ENCODE measurements around the gene QRICH1. TPM values are rescaled to one million over a fixed set of nuclear protein-coding genes. Genes with fewer than 3 reads are reported as not detected.

The QRICH1 gene
- total RNA-seq, 5 donors from 2014 or later (not counting 1 experiment from before 2014, with no cell fraction given) = 142 to 202 (median 155) TPM

GRCh38 chr3:49015765-49016164 lies 78.1 kb downstream of the QRICH1 start:
- peaks cover 36 to 44% of the 10 kb centered on the region in 2 donors for H3K36me3 ChIP-seq (ENCODE audit: control insufficient read depth in 2 of 2, extremely low read depth in 1 of 2, insufficient read depth in 1 of 2, low read length in 1 of 2)

GRCh38 chr3:49015072-49015471 lies 78.8 kb downstream of the QRICH1 start:
- 95% methylated on average over 4 of the region's 8 CpGs for WGBS (ENCODE audit: insufficient coverage)
- Mint-ChIP-seq H3K9me3 (no peaks in the 10 kb centered on the region), H3K4me3 (no peak overlapping the region), H3K27ac (peak overlapping the region in 1 of 2 donors; percentile 11), H3K27me3 (no peaks in the 10 kb centered on the region), H3K4me1 (peaks cover 26 to 39% (median 32%) of the 10 kb centered on the region in 3 donors), H3K36me3 (peaks cover 20% of the 10 kb centered on the region)
- no peak overlapping the region for H3K4me3 ChIP-seq (ENCODE audit: control insufficient read depth in 1 of 2, extremely low read depth in 1 of 2, low read length in 1 of 2)
- ChIA-PET CTCF (interaction anchor here in 1 of 2 donors (1.0 to 2.6 kb wide), 3 partner anchors 8 to 28 kb away, joined by 3 to 5 read pairs (median 4); partner anchors contain the start of gene WDR6), POLR2A (interaction anchor here in 1 of 2 donors (1.1 kb wide), 1 partner anchor 13 kb away, joined by 4 read pairs; no protein-coding TSS in a partner anchor)
- peaks cover 8 to 35% of the 10 kb centered on the region in 2 experiments for H3K4me1 ChIP-seq (ENCODE audit: control insufficient read depth in 1 of 2, extremely low read depth in 1 of 2, insufficient read depth in 2 of 2, low read length in 2 of 2)
- H3K36me3 ChIP-seq (ENCODE audit: control insufficient read depth in 2 of 2, extremely low read depth in 1 of 2, insufficient read depth in 1 of 2, low read length in 1 of 2) = peaks cover 36 to 44% of the 10 kb centered on the region in 2 donors
- H3K27me3 ChIP-seq (replicated peaks in 1 of 2; ENCODE audit: control insufficient read depth in 2 of 2, extremely low read depth in 1 of 2, insufficient read depth in 2 of 2, low read length in 1 of 2) = no peaks in the 10 kb centered on the region
- no peak for DNase-seq
- no peaks in the 10 kb centered on the region for H3K9me3 ChIP-seq
- no peak for ATAC-seq (replicated peaks in 1 of 4)
- no peak overlapping the region for H3K27ac ChIP-seq (ENCODE audit: low read length)

More at GRCh38 chr3:49015765-49016164, 78.1 kb downstream of the QRICH1 start:
- POLR2A ChIA-PET = no interaction called here
- CTCF ChIA-PET = interaction anchor here in 1 of 2 donors (1.0 to 2.6 kb wide), 3 partner anchors 8 to 28 kb away, joined by 3 to 5 read pairs (median 4); partner anchors contain the start of gene WDR6
- peaks cover 20% of the 10 kb centered on the region for H3K36me3 Mint-ChIP-seq
- 89% methylated on average over 4 of the region's 6 CpGs for WGBS (ENCODE audit: insufficient coverage)
- no peaks in the 10 kb centered on the region for H3K9me3 Mint-ChIP-seq
- no peak overlapping the region for H3K27ac Mint-ChIP-seq
- H3K4me1 ChIP-seq (ENCODE audit: control insufficient read depth in 1 of 2, extremely low read depth in 1 of 2, insufficient read depth in 2 of 2, low read length in 2 of 2) = peaks cover 14 to 42% of the 10 kb centered on the region in 2 experiments
- H3K4me3 ChIP-seq (ENCODE audit: control insufficient read depth in 1 of 2, extremely low read depth in 1 of 2, low read length in 1 of 2) = no peak overlapping the region
- DNase-seq = no peak
- no peak overlapping the region for H3K27ac ChIP-seq (ENCODE audit: low read length)
- H3K27me3 ChIP-seq (replicated peaks in 1 of 2; ENCODE audit: control insufficient read depth in 2 of 2, extremely low read depth in 1 of 2, insufficient read depth in 2 of 2, low read length in 1 of 2) = no peaks in the 10 kb centered on the region
- no peak for ATAC-seq (replicated peaks in 1 of 4)
- H3K4me3 Mint-ChIP-seq = peak overlapping the region in 2 of 3 donors; percentile 31 to 90
- H3K4me1 Mint-ChIP-seq = peaks cover 33 to 44% (median 37%) of the 10 kb centered on the region in 3 donors
- no peaks in the 10 kb centered on the region for H3K9me3 ChIP-seq
- no peaks in the 10 kb centered on the region for H3K27me3 Mint-ChIP-seq

- CTCF ChIA-PET = interaction anchor here (0.9 to 4.2 kb wide), 4 partner anchors 22 to 27 kb away, joined by 4 to 11 read pairs (median 5); no protein-coding TSS in a partner anchor
- H3K4me3 ChIP-seq (ENCODE audit: control insufficient read depth in 1 of 2, extremely low read depth in 1 of 2, low read length in 1 of 2) = no peak overlapping the region
- no peaks in the 10 kb centered on the region for H3K27me3 ChIP-seq (replicated peaks in 1 of 2; ENCODE audit: control insufficient read depth in 2 of 2, extremely low read depth in 1 of 2, insufficient read depth in 2 of 2, low read length in 1 of 2)
- POLR2A ChIA-PET = interaction anchor here (0.5 to 1.1 kb wide), 4 partner anchors 14 to 285 kb away, joined by 3 to 7 read pairs (median 5); no protein-coding TSS in a partner anchor
- H3K4me3 Mint-ChIP-seq = no peak overlapping the region
- peaks cover 4 to 25% of the 10 kb centered on the region in 2 experiments for H3K4me1 ChIP-seq (ENCODE audit: control insufficient read depth in 1 of 2, extremely low read depth in 1 of 2, insufficient read depth in 2 of 2, low read length in 2 of 2)
- peak in 17 of 35 experiments; percentile 19 to 60 (median 37) for DNase-seq
- no peaks in the 10 kb centered on the region for H3K27me3 Mint-ChIP-seq
- ATAC-seq (replicated peaks in 1 of 4) = peak; percentile 26 to 36 (median 31)
- 84% methylated on average over 18 of the region's 24 CpGs for WGBS (ENCODE audit: insufficient coverage)
- peaks cover 36 to 44% of the 10 kb centered on the region in 2 donors for H3K36me3 ChIP-seq (ENCODE audit: control insufficient read depth in 2 of 2, extremely low read depth in 1 of 2, insufficient read depth in 1 of 2, low read length in 1 of 2)
- peaks cover 23 to 37% (median 28%) of the 10 kb centered on the region in 3 donors for H3K4me1 Mint-ChIP-seq
- H3K27ac Mint-ChIP-seq = no peak overlapping the region
- peaks cover 20% of the 10 kb centered on the region for H3K36me3 Mint-ChIP-seq
- H3K9me3 ChIP-seq = no peaks in the 10 kb centered on the region
- no peaks in the 10 kb centered on the region for H3K9me3 Mint-ChIP-seq
- H3K27ac ChIP-seq (ENCODE audit: low read length) = no peak overlapping the region
Observed at GRCh38 chr3:49013738-49014660, 79.9 kb downstream of the QRICH1 start.

DNA sequence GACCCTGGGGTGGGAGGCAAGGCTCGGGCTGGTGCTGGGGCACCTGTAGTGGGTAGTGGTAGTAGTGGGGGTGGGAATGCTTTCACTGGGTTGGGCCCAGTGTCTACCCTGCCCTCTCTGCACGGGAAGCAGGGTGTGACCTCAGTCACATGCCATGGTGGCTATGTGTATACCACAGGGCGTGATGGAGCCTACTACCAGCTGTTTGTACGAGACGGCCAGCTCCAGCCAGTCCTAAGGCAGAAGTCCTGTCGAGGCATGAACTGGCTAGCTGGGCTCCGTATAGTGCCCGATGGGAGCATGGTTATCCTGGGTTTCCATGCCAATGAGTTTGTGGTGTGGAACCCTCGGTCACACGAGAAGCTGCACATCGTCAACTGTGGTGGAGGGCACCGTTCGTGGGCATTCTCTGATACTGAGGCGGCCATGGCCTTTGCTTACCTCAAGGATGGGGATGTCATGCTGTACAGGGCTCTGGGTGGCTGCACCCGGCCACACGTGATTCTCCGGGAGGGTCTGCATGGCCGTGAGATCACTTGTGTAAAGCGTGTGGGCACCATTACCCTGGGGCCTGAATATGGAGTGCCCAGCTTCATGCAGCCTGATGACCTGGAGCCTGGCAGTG lies 80.6 kb downstream of the QRICH1 start:
- Mint-ChIP-seq H3K27ac (no peak overlapping the region), H3K4me1 (peaks cover 28 to 39% (median 28%) of the 10 kb centered on the region in 3 donors), H3K4me3 (no peak overlapping the region), H3K9me3 (no peaks in the 10 kb centered on the region), H3K27me3 (no peaks in the 10 kb centered on the region), H3K36me3 (peaks cover 20% of the 10 kb centered on the region)
- Histone ChIP-seq H3K27ac (ENCODE audit: low read length) (no peak overlapping the region), H3K4me1 (ENCODE audit: control insufficient read depth in 1 of 2, extremely low read depth in 1 of 2, insufficient read depth in 2 of 2, low read length in 2 of 2) (peaks cover 2 to 23% of the 10 kb centered on the region in 2 experiments), H3K36me3 (ENCODE audit: control insufficient read depth in 2 of 2, extremely low read depth in 1 of 2, insufficient read depth in 1 of 2, low read length in 1 of 2) (peaks cover 36 to 44% of the 10 kb centered on the region in 2 donors), H3K27me3 (replicated peaks in 1 of 2; ENCODE audit: control insufficient read depth in 2 of 2, extremely low read depth in 1 of 2, insufficient read depth in 2 of 2, low read length in 1 of 2) (no peaks in the 10 kb centered on the region), H3K4me3 (ENCODE audit: control insufficient read depth in 1 of 2, extremely low read depth in 1 of 2, low read length in 1 of 2) (no peak overlapping the region), H3K9me3 (no peaks in the 10 kb centered on the region)
- 92% methylated on average over 18 of the region's 19 CpGs for WGBS (ENCODE audit: insufficient coverage)
- CTCF ChIA-PET = interaction anchor here (0.6 to 4.2 kb wide), 3 partner anchors 22 to 60 kb away, joined by 3 to 11 read pairs (median 5); no protein-coding TSS in a partner anchor
- POLR2A ChIA-PET = interaction anchor here in 1 of 2 donors (0.6 to 1.0 kb wide), 2 partner anchors 18 to 61 kb away, joined by 3 to 6 read pairs; no protein-coding TSS in a partner anchor
- DNase-seq (no peak), ATAC-seq (replicated peaks in 1 of 4) (no peak)

DNA sequence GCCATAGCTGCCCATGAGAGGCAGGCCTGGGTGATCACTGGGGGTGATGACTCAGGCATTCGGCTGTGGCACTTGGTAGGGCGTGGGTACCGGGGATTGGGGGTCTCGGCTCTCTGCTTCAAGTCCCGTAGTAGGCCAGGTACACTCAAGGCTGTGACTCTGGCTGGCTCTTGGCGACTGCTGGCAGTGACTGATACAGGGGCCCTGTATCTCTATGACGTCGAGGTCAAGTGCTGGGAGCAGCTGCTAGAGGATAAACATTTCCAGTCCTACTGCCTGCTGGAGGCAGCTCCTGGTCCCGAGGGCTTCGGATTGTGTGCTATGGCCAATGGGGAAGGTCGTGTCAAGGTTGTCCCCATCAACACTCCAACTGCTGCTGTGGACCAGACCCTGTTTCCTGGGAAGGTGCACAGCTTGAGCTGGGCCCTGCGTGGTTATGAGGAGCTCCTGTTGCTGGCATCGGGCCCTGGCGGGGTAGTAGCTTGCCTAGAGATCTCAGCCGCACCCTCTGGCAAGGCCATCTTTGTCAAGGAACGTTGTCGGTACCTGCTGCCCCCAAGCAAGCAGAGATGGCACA lies 81.3 kb downstream of the QRICH1 start:
- no peak overlapping the region for H3K27ac Mint-ChIP-seq
- no peak for DNase-seq
- ChIA-PET POLR2A (interaction anchor here in 1 of 2 donors (0.6 to 1.0 kb wide), 2 partner anchors 23 to 62 kb away, joined by 3 read pairs; no protein-coding TSS in a partner anchor), CTCF (interaction anchor here (0.6 to 4.2 kb wide), 2 partner anchors 25 to 61 kb away, joined by 3 to 11 read pairs; no protein-coding TSS in a partner anchor)
- H3K27me3 ChIP-seq (replicated peaks in 1 of 2; ENCODE audit: control insufficient read depth in 2 of 2, extremely low read depth in 1 of 2, insufficient read depth in 2 of 2, low read length in 1 of 2) = no peaks in the 10 kb centered on the region
- ATAC-seq (replicated peaks in 1 of 4) = no peak
- H3K36me3 ChIP-seq (ENCODE audit: control insufficient read depth in 2 of 2, extremely low read depth in 1 of 2, insufficient read depth in 1 of 2, low read length in 1 of 2) = peaks cover 36 to 44% of the 10 kb centered on the region in 2 donors
- 95% methylated on average over 15 of the region's 17 CpGs for WGBS (ENCODE audit: insufficient coverage)
- H3K9me3 Mint-ChIP-seq = no peaks in the 10 kb centered on the region
- no peak overlapping the region for H3K4me3 Mint-ChIP-seq
- peaks cover 2 to 25% of the 10 kb centered on the region in 2 experiments for H3K4me1 ChIP-seq (ENCODE audit: control insufficient read depth in 1 of 2, extremely low read depth in 1 of 2, insufficient read depth in 2 of 2, low read length in 2 of 2)
- no peak overlapping the region for H3K4me3 ChIP-seq (ENCODE audit: control insufficient read depth in 1 of 2, extremely low read depth in 1 of 2, low read length in 1 of 2)
- H3K36me3 Mint-ChIP-seq = peaks cover 20% of the 10 kb centered on the region
- no peaks in the 10 kb centered on the region for H3K9me3 ChIP-seq
- no peaks in the 10 kb centered on the region for H3K27me3 Mint-ChIP-seq
- H3K4me1 Mint-ChIP-seq = peaks cover 32 to 41% (median 33%) of the 10 kb centered on the region in 3 donors
- H3K27ac ChIP-seq (ENCODE audit: low read length) = no peak overlapping the region

All from T-cell (primary cell).